CD4-positive, alpha-beta T cell treated with Interleukin-4 for 1 hour (primary cell): ENCODE results near the gene COMT.

Experiments
- DNase-seq, 2 donors: peaks; one replicate each; pipeline ENCODE4 v3.0.0-alpha.2; 2020 to 2022

COMT gene

DNA sequence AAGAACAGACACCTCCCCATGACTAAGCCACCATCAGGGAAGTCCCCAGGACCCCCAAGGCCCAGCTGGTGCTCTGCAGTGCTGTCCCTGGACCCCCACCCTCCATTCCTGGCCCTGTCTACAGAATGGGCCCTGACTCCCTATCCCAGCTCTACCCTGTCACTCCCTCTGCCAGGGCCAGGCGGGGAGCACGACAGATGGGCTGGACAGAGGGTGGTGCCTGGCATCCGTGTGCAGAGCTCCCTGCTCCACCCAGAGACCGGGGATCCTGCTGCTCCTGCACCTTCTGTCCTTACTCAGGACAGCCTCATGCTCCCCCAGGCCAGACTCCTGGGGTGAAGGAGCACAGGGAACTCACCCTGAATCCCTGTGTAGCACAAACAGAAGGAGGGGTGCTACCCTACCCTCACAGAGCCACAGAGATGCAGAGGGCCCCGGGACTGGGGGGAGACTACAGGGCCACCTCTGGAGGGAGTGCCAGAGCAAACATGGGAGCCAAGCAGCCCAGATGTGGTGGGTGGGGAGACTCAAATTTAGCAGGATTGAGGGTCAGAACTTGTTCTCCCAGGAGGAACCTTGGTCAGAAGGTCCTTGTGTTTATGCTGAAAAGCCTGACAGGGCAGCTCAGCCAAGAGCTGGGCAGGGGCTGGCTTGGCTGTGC, 73.1 kb downstream of the COMT start:
- DNase-seq = no peak

- no peak for DNase-seq
These were observed 73.6 kb downstream of the COMT start for GRCh38 chr22:20015187-20015625.

DNA sequence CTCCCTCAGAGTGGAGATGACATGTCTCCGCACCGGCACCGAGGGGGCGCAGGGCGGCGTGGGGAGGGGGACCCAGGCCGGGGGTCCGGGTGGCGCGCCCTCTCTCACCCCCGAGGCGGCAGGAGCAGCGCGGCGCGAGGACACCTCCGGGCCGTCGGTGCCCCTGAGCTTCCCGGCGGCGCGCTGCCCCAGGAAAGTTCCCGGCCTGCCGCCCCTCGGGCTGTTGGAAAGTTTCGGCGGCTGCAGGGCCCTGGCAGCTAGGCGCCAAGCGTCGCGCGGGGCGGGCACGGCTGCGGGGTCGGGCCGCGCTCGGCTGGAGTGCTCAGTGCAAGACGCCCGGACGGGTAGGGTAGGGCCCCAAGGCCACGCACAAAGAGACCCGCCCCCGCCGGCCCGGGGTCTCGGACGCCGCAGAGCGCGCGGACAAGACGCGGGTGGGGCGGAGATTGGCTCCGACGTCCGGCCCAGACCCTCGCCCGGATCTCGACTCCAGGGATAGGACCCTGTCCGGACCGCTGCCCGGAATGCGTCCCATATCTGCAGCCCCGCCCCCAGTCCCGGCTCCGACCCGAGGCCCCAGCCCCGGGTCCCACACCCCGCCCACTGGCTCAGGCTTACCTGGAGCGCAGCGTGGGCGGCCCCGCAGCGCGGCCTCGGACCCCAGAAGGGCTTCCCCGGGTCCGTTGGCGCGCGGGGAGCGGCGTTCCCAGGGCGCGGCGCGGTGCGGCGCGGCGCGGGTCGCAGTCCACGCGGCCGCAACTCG, 74.6 kb downstream of the COMT start:
- peak in 1 of 2 donors; percentile 28 for DNase-seq

DNA sequence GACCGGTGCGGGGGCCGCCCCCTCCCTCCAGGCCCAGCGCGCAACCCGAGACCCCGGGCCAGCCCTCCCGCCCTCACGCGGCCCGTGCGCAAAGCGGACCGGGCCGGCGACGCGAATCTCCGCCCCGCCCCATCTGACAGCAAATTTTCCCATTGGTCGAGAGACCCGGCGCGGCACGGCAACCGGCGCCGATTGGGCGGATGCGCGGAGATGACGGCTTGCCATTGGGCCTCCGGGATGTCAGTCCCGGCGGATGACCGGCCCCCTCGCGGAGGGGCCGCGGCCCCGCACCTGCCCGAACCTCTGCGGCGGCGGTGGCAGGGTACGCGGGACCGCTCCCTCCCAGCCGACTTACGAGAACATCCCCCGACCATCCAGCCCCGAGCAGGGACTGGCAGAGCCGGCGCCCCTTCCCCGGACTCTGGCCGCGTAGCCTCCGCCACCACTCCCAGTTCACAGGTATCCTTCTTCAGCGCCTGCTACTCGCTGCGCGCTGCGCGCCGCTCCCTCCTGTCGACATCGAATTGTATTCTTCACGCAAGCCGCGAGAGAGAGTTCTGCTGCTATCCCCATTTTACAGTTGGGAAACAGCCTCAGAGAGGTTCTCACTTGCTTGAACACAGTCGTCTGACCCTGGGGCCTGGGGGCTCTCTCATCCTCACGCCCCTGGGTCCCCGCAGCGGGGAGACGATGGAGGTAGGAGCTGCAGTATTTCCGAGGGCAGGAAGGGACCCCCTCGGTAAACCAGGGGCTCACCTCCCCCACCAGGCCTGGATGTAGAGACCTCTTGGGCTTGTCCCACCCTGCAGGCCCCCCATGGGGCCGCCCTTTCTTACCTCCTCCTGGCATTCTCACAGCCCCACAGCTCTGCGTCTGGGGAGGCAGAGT, 75.4 kb downstream of the COMT start, which contains the start of gene ARVCF:
Gene ARVCF, minus strand, starts transcription at position 90 of the 888 bp plus-strand sequence. CDS start 26,029 bp downstream, outside the sequence.
- peak; percentile 90 to 93 for DNase-seq

DNA sequence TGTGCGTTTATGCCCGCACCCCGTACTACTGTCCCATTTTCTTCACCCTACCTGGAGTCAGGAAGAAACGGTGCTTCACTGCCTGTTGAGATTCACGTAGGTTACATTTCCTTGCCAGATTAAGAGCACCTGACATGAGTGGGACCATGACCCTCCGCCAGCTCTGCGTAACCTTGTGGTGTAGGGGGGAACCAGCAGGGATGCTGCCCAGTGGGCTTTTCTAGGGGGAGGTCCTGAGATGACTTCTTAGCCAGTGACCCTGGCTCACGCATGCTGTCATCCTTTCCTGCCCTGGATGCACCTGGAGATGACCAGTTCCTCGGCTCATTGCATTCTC, 76.0 kb downstream of the COMT start:
- DNase-seq = no peak

DNA sequence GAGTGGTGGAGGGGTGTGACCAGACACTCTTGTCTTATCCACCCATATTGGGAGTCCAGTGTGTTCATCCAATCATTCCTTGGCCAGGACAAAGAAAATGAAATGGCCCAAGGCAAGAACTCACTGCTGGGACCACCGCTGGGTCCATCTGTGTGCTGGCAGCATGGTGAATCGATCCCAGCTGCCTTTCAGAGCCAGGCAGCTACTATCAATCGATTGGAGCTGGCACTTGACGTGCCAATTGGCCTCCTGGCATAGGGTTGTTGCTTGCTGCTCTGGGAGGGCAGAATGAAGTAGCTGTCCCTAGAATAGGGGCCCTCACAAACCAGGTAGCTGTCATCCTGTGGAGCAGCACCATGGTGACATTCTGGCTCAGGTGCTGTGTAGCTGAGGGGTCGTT, 76.4 kb downstream of the COMT start:
- DNase-seq = no peak
